ENCODE data around the gene ITFG1. TPM values are rescaled to one million over a fixed set of nuclear protein-coding genes. Genes with fewer than 3 reads are reported as not detected.
"Not testable (repeated sequence)": the region's sequence is repeated elsewhere in the genome, so short reads cannot be mapped to it uniquely, and the experiment has no call there.

The ITFG1 gene
- total RNA-seq, 4 donors from 2014 or later = 12.9 to 100 (median 60.8) TPM

DNA sequence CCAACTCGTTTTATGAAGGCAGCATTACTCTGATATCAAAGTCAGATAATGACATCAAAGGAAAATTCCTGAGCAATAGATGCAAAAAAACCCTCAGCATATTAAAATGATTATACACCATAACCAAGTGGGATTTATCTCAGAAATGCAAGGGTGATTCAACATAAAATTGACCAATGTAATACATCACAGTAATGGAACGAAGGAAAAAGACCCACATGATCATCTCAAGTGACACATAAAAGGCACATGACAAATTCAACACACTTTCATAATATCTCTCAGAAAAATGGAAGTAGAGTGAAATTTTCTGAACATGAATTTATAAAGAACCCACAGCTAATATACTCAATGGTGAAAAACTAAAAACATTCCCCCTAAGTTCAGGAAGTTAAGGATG lies 118.8 kb downstream of the ITFG1 start:
- intact Hi-C loops (cut with DNase I; ENCODE audit: low total_unique reads) (no loop called here), in situ Hi-C loops (cut with MboI; ENCODE audit: low pct_ligation_motif_present in 1 of 4, low pct_unique_long_range_greater_than_20kb in 1 of 4, low sequenced_read_pairs in 3 of 4) (no loop called here)
- WGBS, 2 donors (ENCODE audit: low coverage in 1 of 2) = 73 to 78% methylated on average over 2 of the region's 2 CpGs
- no peak for TF ChIP-seq POLR2AphosphoS5 (IDR thresholded peaks at IDR 0.05)
- TF ChIP-seq, protein P1, sequence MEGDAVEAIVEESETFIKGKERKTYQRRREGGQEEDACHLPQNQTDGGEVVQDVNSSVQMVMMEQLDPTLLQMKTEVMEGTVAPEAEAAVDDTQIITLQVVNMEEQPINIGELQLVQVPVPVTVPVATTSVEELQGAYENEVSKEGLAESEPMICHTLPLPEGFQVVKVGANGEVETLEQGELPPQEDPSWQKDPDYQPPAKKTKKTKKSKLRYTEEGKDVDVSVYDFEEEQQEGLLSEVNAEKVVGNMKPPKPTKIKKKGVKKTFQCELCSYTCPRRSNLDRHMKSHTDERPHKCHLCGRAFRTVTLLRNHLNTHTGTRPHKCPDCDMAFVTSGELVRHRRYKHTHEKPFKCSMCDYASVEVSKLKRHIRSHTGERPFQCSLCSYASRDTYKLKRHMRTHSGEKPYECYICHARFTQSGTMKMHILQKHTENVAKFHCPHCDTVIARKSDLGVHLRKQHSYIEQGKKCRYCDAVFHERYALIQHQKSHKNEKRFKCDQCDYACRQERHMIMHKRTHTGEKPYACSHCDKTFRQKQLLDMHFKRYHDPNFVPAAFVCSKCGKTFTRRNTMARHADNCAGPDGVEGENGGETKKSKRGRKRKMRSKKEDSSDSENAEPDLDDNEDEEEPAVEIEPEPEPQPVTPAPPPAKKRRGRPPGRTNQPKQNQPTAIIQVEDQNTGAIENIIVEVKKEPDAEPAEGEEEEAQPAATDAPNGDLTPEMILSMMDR (IDR thresholded peaks at IDR 0.05) = no peak
- TF ChIP-seq EP300 (IDR thresholded peaks at IDR 0.05; ENCODE audit: low read depth) = no peak
- TF ChIP-seq POLR2A (IDR thresholded peaks at IDR 0.05) = no peak
- no peak overlapping the region for H3K4me3 ChIP-seq
- no peaks in the 10 kb centered on the region for H3K4me1 ChIP-seq
- peaks cover 4 to 19% of the 10 kb centered on the region in 2 donors for H3K9me3 ChIP-seq
- no peak for DNase-seq
- peaks cover 0 to 11% (median 4%) of the 10 kb centered on the region in 4 donors for H3K36me3 ChIP-seq
- H3K27me3 ChIP-seq = no peaks in the 10 kb centered on the region
- H3K27ac ChIP-seq = no peak overlapping the region

DNA sequence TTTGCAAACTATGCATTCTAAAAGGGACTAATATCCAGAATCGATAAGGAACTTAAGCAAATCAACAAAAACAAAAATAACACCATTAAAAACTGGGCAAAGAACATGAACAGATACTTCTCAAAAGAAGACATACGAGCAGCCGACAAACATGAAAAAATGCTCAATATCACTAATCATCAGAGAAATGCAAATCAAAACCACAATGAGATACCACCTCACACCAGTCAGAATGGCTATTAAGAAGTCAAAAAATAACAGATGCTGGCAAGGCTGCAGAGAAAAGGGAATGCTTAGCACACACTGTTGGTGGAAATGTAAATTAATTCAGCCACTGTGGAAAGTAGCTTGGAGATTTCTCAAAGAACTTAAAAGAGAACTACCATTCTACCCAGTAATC lies 130.3 kb downstream of the ITFG1 start:
- H3K27ac ChIP-seq; intact Hi-C loops (cut with DNase I; ENCODE audit: low total_unique reads); H3K9me3 ChIP-seq; in situ Hi-C loops (cut with MboI; ENCODE audit: low pct_ligation_motif_present in 1 of 4, low pct_unique_long_range_greater_than_20kb in 1 of 4, low sequenced_read_pairs in 3 of 4); H3K27me3 ChIP-seq; H3K4me1 ChIP-seq; H3K36me3 ChIP-seq; DNase-seq; H3K4me3 ChIP-seq: not testable (repeated sequence)
- 71 to 82% methylated on average over 3 of the region's 3 CpGs for WGBS, 2 donors (ENCODE audit: low coverage in 1 of 2)

DNA sequence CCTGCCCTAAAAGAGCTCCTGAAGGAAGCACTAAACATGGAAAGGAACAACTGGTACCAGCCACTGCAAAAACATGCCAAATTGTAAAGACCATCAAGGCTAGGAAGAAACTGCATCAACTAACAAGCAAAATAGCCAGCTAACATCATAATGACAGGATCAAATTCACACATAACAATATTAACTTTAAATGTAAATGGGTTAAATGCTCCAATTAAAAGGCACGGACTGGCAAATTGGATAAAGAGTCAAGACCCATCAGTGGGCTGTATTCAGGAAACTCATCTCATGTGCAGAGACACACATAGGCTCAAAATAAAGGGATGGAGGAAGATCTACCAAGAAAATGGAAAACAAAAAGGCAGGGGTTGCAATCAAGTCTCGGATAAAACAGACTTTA lies 136.6 kb downstream of the ITFG1 start:
- DNase-seq; H3K27ac ChIP-seq; in situ Hi-C loops (cut with MboI; ENCODE audit: low pct_ligation_motif_present in 1 of 4, low pct_unique_long_range_greater_than_20kb in 1 of 4, low sequenced_read_pairs in 3 of 4); H3K9me3 ChIP-seq; H3K4me1 ChIP-seq; intact Hi-C loops (cut with DNase I; ENCODE audit: low total_unique reads); H3K4me3 ChIP-seq; H3K36me3 ChIP-seq; H3K27me3 ChIP-seq: not testable (repeated sequence)
- 89 to 91% methylated on average over 1 to 2 of the region's 2 CpGs for WGBS, 2 donors (ENCODE audit: low coverage in 1 of 2)

DNA sequence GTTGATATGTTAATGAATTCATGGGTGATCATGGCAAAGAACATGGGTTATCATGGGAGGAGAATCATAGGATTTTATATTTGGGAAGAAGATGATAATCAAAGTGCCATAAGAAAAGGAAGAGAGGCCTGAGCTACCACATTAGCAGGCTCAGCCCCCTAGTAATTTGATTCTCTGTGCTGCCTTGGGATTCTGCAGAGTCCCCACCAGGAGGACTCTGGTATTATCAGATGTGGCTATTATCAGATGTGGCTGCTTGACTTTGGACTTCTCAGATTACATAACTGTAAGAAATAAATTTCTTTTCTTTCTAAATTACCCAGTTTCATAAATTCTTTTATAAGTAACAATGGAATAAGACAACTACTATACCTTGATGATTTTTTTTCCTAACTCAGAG lies 137.6 kb downstream of the ITFG1 start:
- no peaks in the 10 kb centered on the region for H3K9me3 ChIP-seq
- intact Hi-C loops (cut with DNase I; ENCODE audit: low total_unique reads) = no loop called here
- no peak overlapping the region for H3K27ac ChIP-seq
- no peak for TF ChIP-seq POLR2AphosphoS5 (IDR thresholded peaks at IDR 0.05)
- TF ChIP-seq POLR2A (IDR thresholded peaks at IDR 0.05) = no peak
- TF ChIP-seq, protein P1 (IDR thresholded peaks at IDR 0.05) = no peak
- TF ChIP-seq EP300 (IDR thresholded peaks at IDR 0.05; ENCODE audit: low read depth) = no peak
- no peaks in the 10 kb centered on the region for H3K36me3 ChIP-seq
- H3K4me1 ChIP-seq = no peaks in the 10 kb centered on the region
- no peak for DNase-seq
- in situ Hi-C loops (cut with MboI; ENCODE audit: low pct_ligation_motif_present in 1 of 4, low pct_unique_long_range_greater_than_20kb in 1 of 4, low sequenced_read_pairs in 3 of 4) = no loop called here
- H3K27me3 ChIP-seq = no peaks in the 10 kb centered on the region
- no peak overlapping the region for H3K4me3 ChIP-seq

DNA sequence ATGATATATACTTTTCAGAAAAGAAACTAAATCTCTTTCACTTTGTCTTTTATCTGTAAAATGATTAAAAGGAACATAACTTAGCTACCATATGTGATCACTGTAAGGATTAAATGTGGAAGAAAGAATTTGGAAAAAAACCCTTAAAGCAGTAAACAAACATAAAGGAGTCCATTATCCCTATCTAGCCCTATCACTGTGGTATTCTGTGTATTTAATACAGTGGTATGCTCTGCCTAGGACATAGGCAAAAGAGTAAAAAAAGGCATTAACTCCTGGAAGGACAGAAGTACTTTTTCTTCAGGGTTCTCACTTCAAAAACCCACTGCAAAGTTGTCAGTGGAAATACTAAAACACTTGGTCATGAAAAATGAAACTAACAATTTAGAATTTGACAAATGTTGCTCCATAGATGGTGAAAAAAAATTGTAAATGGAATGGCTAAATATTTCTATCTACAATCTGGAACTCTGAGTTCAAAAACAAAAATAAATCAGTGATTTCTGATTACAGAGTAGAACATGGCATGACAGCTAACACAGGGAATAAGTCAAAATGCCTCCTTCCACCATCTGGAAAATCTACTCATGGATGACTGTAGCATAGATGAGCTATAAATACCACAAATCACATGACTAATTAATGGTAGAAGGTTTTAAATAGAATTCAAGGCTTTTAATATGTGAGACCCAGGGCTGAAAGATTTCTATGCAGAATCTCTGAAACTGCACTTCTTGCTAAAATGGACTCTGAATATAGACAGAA lies 140.1 kb downstream of the ITFG1 start:
- no peak for DNase-seq
- H3K9me3 ChIP-seq = no peaks in the 10 kb centered on the region
- no peaks in the 10 kb centered on the region for H3K27me3 ChIP-seq
- no peak overlapping the region for H3K27ac ChIP-seq
- H3K4me1 ChIP-seq = no peaks in the 10 kb centered on the region
- no peak overlapping the region for H3K4me3 ChIP-seq
- TF ChIP-seq, protein P1 (IDR thresholded peaks at IDR 0.05) = no peak
- TF ChIP-seq POLR2AphosphoS5 (IDR thresholded peaks at IDR 0.05) (no peak), POLR2A (IDR thresholded peaks at IDR 0.05) (no peak), EP300 (IDR thresholded peaks at IDR 0.05; ENCODE audit: low read depth) (no peak)
- intact Hi-C loops (cut with DNase I; ENCODE audit: low total_unique reads) (no loop called here), in situ Hi-C loops (cut with MboI; ENCODE audit: low pct_ligation_motif_present in 1 of 4, low pct_unique_long_range_greater_than_20kb in 1 of 4, low sequenced_read_pairs in 3 of 4) (no loop called here)
- H3K36me3 ChIP-seq = no peaks in the 10 kb centered on the region

Measured in transverse colon (tissue), 4 donors.